ENCODE results near the gene CAP2.

- TF ChIP-seq ZFP3 (CRISPR knock-in tag; IDR thresholded peaks at IDR 0.05) (no peak), ZNF8 (CRISPR knock-in tag; IDR thresholded peaks at IDR 0.05) (no peak)
Measured at GRCh38 chr6:17490724-17491123, 97.3 kb downstream of the CAP2 start.
